IMR-90 (cell line): ENCODE results near the gene INPP4A.

Experiments used
- CEBPB ChIP-seq: IDR thresholded peaks from 2 replicates; pipeline ENCODE4 v1.6.1; 2012; ENCODE audit warnings: low read depth, low read length, improper control_type of control experiment
- CHD1 ChIP-seq: IDR thresholded peaks from 2 replicates; pipeline ENCODE4 v1.6.1; 2012; ENCODE audit warnings: low read depth, low read length, improper control_type of control experiment
- MAFK ChIP-seq: IDR thresholded peaks from 2 replicates; pipeline ENCODE4 v1.6.1; 2012; ENCODE audit warnings: low read depth, low read length, improper control_type of control experiment
- POLR2A ChIP-seq: IDR thresholded peaks from 2 replicates; pipeline ENCODE4 v1.6.1; 2012; ENCODE audit warnings: mild to moderate bottlenecking, low read depth, low read length
- RAD21 ChIP-seq: IDR thresholded peaks from 2 replicates; pipeline ENCODE4 v1.6.1; 2012; ENCODE audit warnings: low read length, improper control_type of control experiment
- RFX5 ChIP-seq: IDR thresholded peaks from 2 replicates; pipeline ENCODE4 v1.8.0; 2012; ENCODE audit warnings: low read depth, mild to moderate bottlenecking, low read length, moderate library complexity
- SMC3 ChIP-seq: fragments of 150-350 bp; IDR thresholded peaks from 2 replicates; pipeline ENCODE4 v1.6.1; 2016; ENCODE audit warnings: low read depth, mild to moderate bottlenecking, antibody characterized with exemption, low read length, moderate library complexity
- TF ChIP-seq, protein P1 (sequence below): conservative IDR thresholded peaks from 2 replicates; pipeline ENCODE4 v1.5.1; 2012; ENCODE audit warnings: mild to moderate bottlenecking, low read depth, low read length, improper control_type of control experiment
- TF ChIP-seq, protein P2 (sequence below): fragments of 150-350 bp; IDR thresholded peaks from 2 replicates; pipeline ENCODE4 v1.6.1; 2017; ENCODE audit warnings: mild to moderate bottlenecking, antibody characterized with exemption, low read length, low read depth
- TF ChIP-seq, protein P3 (sequence below): fragments of 150-350 bp; IDR thresholded peaks from 2 replicates; pipeline ENCODE4 v1.6.1; 2016; ENCODE audit warnings: low read depth, mild to moderate bottlenecking, low read length, moderate library complexity, borderline replicate concordance

DNA sequence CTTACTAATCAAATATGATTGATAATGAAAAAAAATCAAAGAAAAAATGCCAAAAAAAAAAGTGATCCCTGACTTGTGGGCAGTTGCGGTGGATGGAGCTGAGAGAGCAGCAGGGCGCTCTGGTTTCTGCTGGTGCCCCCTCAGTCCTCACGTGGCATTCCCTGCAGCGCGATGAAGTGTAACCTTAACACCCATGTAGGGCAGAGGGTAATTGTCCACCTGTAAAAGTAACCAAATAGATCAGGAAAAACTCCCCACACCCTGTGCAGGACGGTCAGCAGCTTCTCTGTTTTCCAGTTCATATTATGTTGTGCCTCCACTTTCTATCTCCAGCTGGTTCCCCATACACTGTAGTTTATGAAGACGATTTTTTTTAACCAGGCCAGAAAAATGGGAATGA lies 138.6 kb downstream of the INPP4A start:
- no peak for TF ChIP-seq POLR2A
- TF ChIP-seq, protein P1, sequence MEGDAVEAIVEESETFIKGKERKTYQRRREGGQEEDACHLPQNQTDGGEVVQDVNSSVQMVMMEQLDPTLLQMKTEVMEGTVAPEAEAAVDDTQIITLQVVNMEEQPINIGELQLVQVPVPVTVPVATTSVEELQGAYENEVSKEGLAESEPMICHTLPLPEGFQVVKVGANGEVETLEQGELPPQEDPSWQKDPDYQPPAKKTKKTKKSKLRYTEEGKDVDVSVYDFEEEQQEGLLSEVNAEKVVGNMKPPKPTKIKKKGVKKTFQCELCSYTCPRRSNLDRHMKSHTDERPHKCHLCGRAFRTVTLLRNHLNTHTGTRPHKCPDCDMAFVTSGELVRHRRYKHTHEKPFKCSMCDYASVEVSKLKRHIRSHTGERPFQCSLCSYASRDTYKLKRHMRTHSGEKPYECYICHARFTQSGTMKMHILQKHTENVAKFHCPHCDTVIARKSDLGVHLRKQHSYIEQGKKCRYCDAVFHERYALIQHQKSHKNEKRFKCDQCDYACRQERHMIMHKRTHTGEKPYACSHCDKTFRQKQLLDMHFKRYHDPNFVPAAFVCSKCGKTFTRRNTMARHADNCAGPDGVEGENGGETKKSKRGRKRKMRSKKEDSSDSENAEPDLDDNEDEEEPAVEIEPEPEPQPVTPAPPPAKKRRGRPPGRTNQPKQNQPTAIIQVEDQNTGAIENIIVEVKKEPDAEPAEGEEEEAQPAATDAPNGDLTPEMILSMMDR = no peak
- TF ChIP-seq RAD21 = no peak
- TF ChIP-seq, protein P2, sequence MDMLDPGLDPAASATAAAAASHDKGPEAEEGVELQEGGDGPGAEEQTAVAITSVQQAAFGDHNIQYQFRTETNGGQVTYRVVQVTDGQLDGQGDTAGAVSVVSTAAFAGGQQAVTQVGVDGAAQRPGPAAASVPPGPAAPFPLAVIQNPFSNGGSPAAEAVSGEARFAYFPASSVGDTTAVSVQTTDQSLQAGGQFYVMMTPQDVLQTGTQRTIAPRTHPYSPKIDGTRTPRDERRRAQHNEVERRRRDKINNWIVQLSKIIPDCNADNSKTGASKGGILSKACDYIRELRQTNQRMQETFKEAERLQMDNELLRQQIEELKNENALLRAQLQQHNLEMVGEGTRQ = no peak
- no peak for TF ChIP-seq RFX5
- TF ChIP-seq, protein P3, sequence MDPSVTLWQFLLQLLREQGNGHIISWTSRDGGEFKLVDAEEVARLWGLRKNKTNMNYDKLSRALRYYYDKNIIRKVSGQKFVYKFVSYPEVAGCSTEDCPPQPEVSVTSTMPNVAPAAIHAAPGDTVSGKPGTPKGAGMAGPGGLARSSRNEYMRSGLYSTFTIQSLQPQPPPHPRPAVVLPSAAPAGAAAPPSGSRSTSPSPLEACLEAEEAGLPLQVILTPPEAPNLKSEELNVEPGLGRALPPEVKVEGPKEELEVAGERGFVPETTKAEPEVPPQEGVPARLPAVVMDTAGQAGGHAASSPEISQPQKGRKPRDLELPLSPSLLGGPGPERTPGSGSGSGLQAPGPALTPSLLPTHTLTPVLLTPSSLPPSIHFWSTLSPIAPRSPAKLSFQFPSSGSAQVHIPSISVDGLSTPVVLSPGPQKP = no peak
- no peak for TF ChIP-seq SMC3
- TF ChIP-seq MAFK = no peak
- no peak for TF ChIP-seq CHD1
- TF ChIP-seq CEBPB = no peak
